GM20431 (cell line): ENCODE data around the gene KCNQ5.

Experiments
- in situ Hi-C: fragments of 300-500 bp; cut with MseI, MboI; formaldehyde crosslinking; loops from one replicate; pipeline ENCODE4 v1.15.0; 2020; ENCODE audit warnings: low sequenced_read_pairs; ENCODE audit not compliant: unreplicated experiment

KCNQ5 gene

GRCh38 chr6:72825315-72825911 lies 203.5 kb downstream of the KCNQ5 start:
- in situ Hi-C loops, result no loop called here

- in situ Hi-C loops, result no loop called here
Observed at GRCh38 chr6:72826037-72826436, 204.2 kb downstream of the KCNQ5 start.

- in situ Hi-C loops, result no loop called here
Observed at GRCh38 chr6:72826744-72827438, 205.0 kb downstream of the KCNQ5 start.

GRCh38 chr6:72828904-72829303 lies 207.0 kb downstream of the KCNQ5 start:
- in situ Hi-C loops, result no loop called here

GRCh38 chr6:72832271-72832670 lies 210.4 kb downstream of the KCNQ5 start:
- in situ Hi-C loops, result no loop called here

- in situ Hi-C loops, result no loop called here
Observed at GRCh38 chr6:72835749-72836148, 213.9 kb downstream of the KCNQ5 start.

- in situ Hi-C loops, result no loop called here
Observed at GRCh38 chr6:72836971-72837370, 215.1 kb downstream of the KCNQ5 start.

- in situ Hi-C loops, result no loop called here
Observed at GRCh38 chr6:72841195-72841594, 219.3 kb downstream of the KCNQ5 start.

GRCh38 chr6:72842140-72842539 lies 220.3 kb downstream of the KCNQ5 start:
- in situ Hi-C loops, result no loop called here

- in situ Hi-C loops, result no loop called here
Observed at GRCh38 chr6:72844614-72845013, 222.8 kb downstream of the KCNQ5 start.

GRCh38 chr6:72849346-72849745 lies 227.5 kb downstream of the KCNQ5 start:
- in situ Hi-C loops, result no loop called here

GRCh38 chr6:72850040-72850439 lies 228.2 kb downstream of the KCNQ5 start:
- in situ Hi-C loops, result no loop called here

- in situ Hi-C loops, result no loop called here
Observed at GRCh38 chr6:72850469-72850868, 228.6 kb downstream of the KCNQ5 start.

- in situ Hi-C loops, result no loop called here
Observed at GRCh38 chr6:72855471-72855870, 233.6 kb downstream of the KCNQ5 start.

GRCh38 chr6:72856801-72857200 lies 234.9 kb downstream of the KCNQ5 start:
- in situ Hi-C loops, result no loop called here

- in situ Hi-C loops, result no loop called here
Observed at GRCh38 chr6:72857791-72858585, 236.1 kb downstream of the KCNQ5 start.

GRCh38 chr6:72861059-72861458 lies 239.2 kb downstream of the KCNQ5 start:
- in situ Hi-C loops, result no loop called here

GRCh38 chr6:72861935-72862432 lies 240.1 kb downstream of the KCNQ5 start:
- in situ Hi-C loops, result no loop called here

GRCh38 chr6:72863131-72863530 lies 241.3 kb downstream of the KCNQ5 start:
- in situ Hi-C loops, result no loop called here

- in situ Hi-C loops, result no loop called here
Observed at GRCh38 chr6:72864236-72864635, 242.4 kb downstream of the KCNQ5 start.

- in situ Hi-C loops, result no loop called here
Observed at GRCh38 chr6:72864799-72865198, 242.9 kb downstream of the KCNQ5 start.
